ENCODE measurements around the gene FARP1.

- TF ChIP-seq CTCF (IDR thresholded peaks at IDR 0.05) (no peak), POLR2A (IDR thresholded peaks at IDR 0.05) (no peak)
These were observed 262.2 kb downstream of the FARP1 start for GRCh38 chr13:98405107-98405571.
